MCF 10A (cell line): ENCODE measurements around the gene FAR2. TPM values are rescaled to one million over a fixed set of nuclear protein-coding genes. Genes with fewer than 3 reads are reported as not detected.

Experiments
- BruUV-seq: library from RNA; stranded (reverse); fragments of 400-500 nt; replicated peaks from 2 replicates; lab custom pipeline; 2021; lab: Mats Ljungman, UMichigan
- CTCF ChIA-PET: fragments of 300-600 bp; sonication (Branson Sonifier 250); formaldehyde crosslinking; extraction: SDS; loops from one replicate; lab custom pipeline; 2021; ENCODE audit warnings: antibody characterized with exemption, inconsistent platforms; lab: Yijun Ruan, JAX
- POLR2A ChIA-PET: fragments of 300-600, 350-650 bp; sonication (Branson Sonifier 250); formaldehyde crosslinking; extraction: SDS; loops from one replicate; lab custom pipeline; 2020; ENCODE audit warnings: antibody characterized with exemption, inconsistent platforms; lab: Yijun Ruan, JAX
- DNase-seq: peaks from one replicate; pipeline ENCODE4 v3.0.0-alpha.2; 2018; ENCODE audit not compliant: unreplicated experiment
- H3K27ac Mint-ChIP-seq: one replicate; pipeline ENCODE4 v1.8.0; 2022; ENCODE audit warnings: mild to moderate bottlenecking, low read depth, mixed read lengths; ENCODE audit not compliant: unreplicated experiment
- H3K27me3 Mint-ChIP-seq: one replicate; pipeline ENCODE4 v1.8.0; 2022; ENCODE audit warnings: mixed read lengths; ENCODE audit not compliant: insufficient read depth, unreplicated experiment
- H3K36me3 Mint-ChIP-seq: one replicate; pipeline ENCODE4 v1.8.0; 2022; ENCODE audit warnings: mild to moderate bottlenecking, moderate library complexity, mixed read lengths; ENCODE audit not compliant: insufficient read depth, unreplicated experiment
- H3K4me1 Mint-ChIP-seq: one replicate; pipeline ENCODE4 v1.8.0; 2022; ENCODE audit warnings: mixed read lengths; ENCODE audit not compliant: insufficient read depth, unreplicated experiment
- H3K4me3 Mint-ChIP-seq: one replicate; pipeline ENCODE4 v1.8.0; 2022; ENCODE audit warnings: mild to moderate bottlenecking, moderate library complexity, mixed read lengths; ENCODE audit not compliant: unreplicated experiment
- H3K9me3 Mint-ChIP-seq: one replicate; pipeline ENCODE4 v1.8.0; 2022; ENCODE audit warnings: mixed read lengths; ENCODE audit not compliant: unreplicated experiment
- CTCF ChIP-seq: fragments of 200-600 bp; IDR thresholded peaks from one replicate; pipeline ENCODE4 v1.8.0; 2022; ENCODE audit warnings: antibody characterized with exemption, mild to moderate bottlenecking; ENCODE audit not compliant: unreplicated experiment
- intact Hi-C: fragments of 100-400 bp; cut with micrococcal nuclease; formaldehyde crosslinking; loops from 2 replicates; pipeline ENCODE4 v1.14.1; 2022
- total RNA-seq: library from RNA; stranded (reverse); gene quantifications from 2 replicates; pipeline ENCODE4 v1.2.3, GENCODE V29; 2022

FAR2 gene
- total RNA-seq, 1 experiment from 2014 or later: 1.7 TPM

GRCh38 chr12:29226616-29227015 is 77.5 kb downstream of the FAR2 start:
- no TSS peak for BruUV-seq
- H3K4me1 Mint-ChIP-seq: no peaks in the 10 kb centered on the region
- H3K9me3 Mint-ChIP-seq: peaks cover 9% of the 10 kb centered on the region
- ChIA-PET CTCF (no interaction called here), POLR2A (no interaction called here)
- DNase-seq: no peak
- no peak overlapping the region for H3K27ac Mint-ChIP-seq
- no peaks in the 10 kb centered on the region for H3K36me3 Mint-ChIP-seq
- H3K4me3 Mint-ChIP-seq: no peak overlapping the region
- intact Hi-C loops: no loop called here
- TF ChIP-seq CTCF: no peak
- no peaks in the 10 kb centered on the region for H3K27me3 Mint-ChIP-seq

DNA sequence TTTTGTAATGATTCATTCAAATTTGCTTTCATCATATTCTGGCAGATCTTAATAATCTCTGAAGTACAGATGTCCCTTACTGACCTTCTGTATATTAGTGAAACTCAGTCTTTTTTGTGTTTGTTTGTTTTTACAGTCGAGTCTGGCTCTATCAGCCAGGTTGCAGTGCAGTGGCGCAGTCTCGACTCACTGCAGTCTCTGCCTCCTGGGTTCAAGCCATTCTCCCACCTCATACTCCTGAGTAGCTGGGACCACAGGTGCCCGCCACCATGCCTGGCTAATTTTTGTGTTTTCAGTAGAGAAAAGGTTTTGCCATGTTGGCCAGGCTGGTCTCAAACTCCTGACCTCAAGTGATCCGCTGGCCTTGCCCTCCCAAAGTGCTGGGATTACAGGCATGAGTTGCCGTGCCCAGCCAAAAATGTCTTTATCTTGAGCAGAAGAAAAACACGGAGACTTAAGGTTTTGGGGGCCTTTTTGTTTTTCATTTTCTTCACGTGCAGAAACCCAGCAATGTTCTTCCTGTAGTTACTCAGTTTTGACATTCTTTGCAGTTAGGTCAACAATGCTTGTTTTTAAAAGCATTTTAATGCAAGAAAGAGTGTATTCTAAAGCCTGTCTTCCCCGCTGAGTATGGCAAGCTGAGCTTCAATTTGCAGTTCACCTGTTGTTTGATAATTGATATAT is 79.5 kb downstream of the FAR2 start:
- H3K27me3 Mint-ChIP-seq: no peaks in the 10 kb centered on the region
- no peak for DNase-seq
- ChIA-PET CTCF (interaction anchor here (1.0 kb wide), 1 partner anchor 9 kb away, joined by 3 read pairs; no protein-coding TSS in a partner anchor), POLR2A (interaction anchor here (1.1 kb wide), 1 partner anchor 11 kb away, joined by 3 read pairs; no protein-coding TSS in a partner anchor)
- H3K36me3 Mint-ChIP-seq: no peaks in the 10 kb centered on the region
- H3K4me1 Mint-ChIP-seq: no peaks in the 10 kb centered on the region
- H3K9me3 Mint-ChIP-seq: no peaks in the 10 kb centered on the region
- H3K4me3 Mint-ChIP-seq: no peak overlapping the region
- no peak for TF ChIP-seq CTCF
- no peak overlapping the region for H3K27ac Mint-ChIP-seq
- intact Hi-C loops: no loop called here
- BruUV-seq: no TSS peak

DNA sequence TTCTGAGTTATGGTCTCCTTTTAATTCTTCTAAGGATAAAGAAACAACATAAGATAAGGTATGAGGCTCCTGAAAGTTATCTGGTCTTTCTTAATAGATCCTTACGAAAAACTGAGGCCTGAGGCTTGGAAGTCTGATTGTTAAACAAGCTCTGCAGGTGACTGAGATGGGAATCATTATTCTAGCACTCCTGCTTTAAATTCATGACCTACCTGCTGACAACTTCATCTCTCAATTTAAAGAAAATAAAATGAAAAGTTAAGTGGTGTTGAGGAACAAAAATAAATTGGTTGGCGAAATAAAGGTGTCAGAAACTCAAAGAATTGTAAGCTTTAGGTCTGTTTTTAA is 80.1 kb downstream of the FAR2 start:
- Mint-ChIP-seq H3K27ac (no peak overlapping the region), H3K9me3 (no peaks in the 10 kb centered on the region), H3K4me1 (no peaks in the 10 kb centered on the region), H3K36me3 (no peaks in the 10 kb centered on the region), H3K4me3 (no peak overlapping the region), H3K27me3 (no peaks in the 10 kb centered on the region)
- no peak for TF ChIP-seq CTCF
- CTCF ChIA-PET: interaction anchor here (1.0 kb wide), 1 partner anchor 9 kb away, joined by 3 read pairs; no protein-coding TSS in a partner anchor
- intact Hi-C loops: no loop called here
- no TSS peak for BruUV-seq
- POLR2A ChIA-PET: interaction anchor here (1.1 kb wide), 1 partner anchor 10 kb away, joined by 3 read pairs; no protein-coding TSS in a partner anchor
- no peak for DNase-seq

GRCh38 chr12:29229937-29230336 is 80.9 kb downstream of the FAR2 start:
- H3K9me3 Mint-ChIP-seq: no peaks in the 10 kb centered on the region
- ChIA-PET CTCF (interaction anchor here (0.7 to 1.1 kb wide), 2 partner anchors 54 to 685 kb away, joined by 3 read pairs; no protein-coding TSS in a partner anchor), POLR2A (interaction anchor here (1.1 kb wide), 1 partner anchor 9 kb away, joined by 3 read pairs; no protein-coding TSS in a partner anchor)
- no TSS peak for BruUV-seq
- H3K27me3 Mint-ChIP-seq: no peaks in the 10 kb centered on the region
- no peak overlapping the region for H3K4me3 Mint-ChIP-seq
- no peak for TF ChIP-seq CTCF
- intact Hi-C loops: no loop called here
- no peaks in the 10 kb centered on the region for H3K4me1 Mint-ChIP-seq
- no peak overlapping the region for H3K27ac Mint-ChIP-seq
- H3K36me3 Mint-ChIP-seq: no peaks in the 10 kb centered on the region
- DNase-seq: no peak
